RWPE1 (cell line): Measurements from ENCODE around the gene C4A.
"Not testable (repeated sequence)": the region's sequence is repeated elsewhere in the genome, so short reads cannot be mapped to it uniquely, and the experiment has no call there.

Source experiments
- CTCF ChIA-PET: fragments of 350-600 bp; sonication (Branson Sonifier 250); formaldehyde crosslinking; extraction: SDS; loops from one replicate; lab custom pipeline; 2021; lab: Yijun Ruan, JAX
- POLR2A ChIA-PET: fragments of 400-600 bp; formaldehyde crosslinking; extraction: SDS; loops from one replicate; lab custom pipeline; 2020; ENCODE audit warnings: antibody characterized with exemption; ENCODE audit not compliant: low non-redundant PET; lab: Yijun Ruan, JAX
- DNase-seq: peaks from one replicate; pipeline ENCODE4 v3.0.0; 2012; ENCODE audit warnings: low spot score
- H3K27ac ChIP-seq: fragments of 450-650 bp; 2 replicates; pipeline ENCODE4 v1.5.1; 2017
- CTCF ChIP-seq: fragments of 450-650 bp; conservative IDR thresholded peaks from 2 replicates; pipeline ENCODE4 v1.5.1; 2017; ENCODE audit warnings: low read depth, mild to moderate bottlenecking

Gene C4A

GRCh38 chr6:32047539-32047854 lies 65.6 kb downstream of the C4A start:
- TF ChIP-seq CTCF, result no peak
- ChIA-PET CTCF (interaction anchor here (0.5 to 1.4 kb wide), 8 partner anchors 8 to 1676 kb away, joined by 3 to 7 read pairs (median 3); no protein-coding TSS in a partner anchor), POLR2A (no interaction called here)
- peak overlapping the region; percentile 82 for H3K27ac ChIP-seq
- DNase-seq, result no peak

GRCh38 chr6:32047855-32048766 lies 66.3 kb downstream of the C4A start:
- peak overlapping the region; percentile 82 for H3K27ac ChIP-seq
- TF ChIP-seq CTCF, result peak; percentile 78
- ChIA-PET POLR2A (no interaction called here), CTCF (interaction anchor here (0.5 to 1.4 kb wide), 10 partner anchors 9 to 1675 kb away, joined by 3 to 7 read pairs (median 3); no protein-coding TSS in a partner anchor)
- DNase-seq, result peak; percentile 66

GRCh38 chr6:32049149-32049548 lies 67.3 kb downstream of the C4A start:
- CTCF ChIA-PET, result interaction anchor here (0.9 kb wide), 1 partner anchor 25 kb away, joined by 4 read pairs; no protein-coding TSS in a partner anchor
- POLR2A ChIA-PET, H3K27ac ChIP-seq, DNase-seq: not testable (repeated sequence)

- CTCF ChIA-PET, POLR2A ChIA-PET, H3K27ac ChIP-seq, DNase-seq: not testable (repeated sequence)
Measured at GRCh38 chr6:32049736-32050135, 67.9 kb downstream of the C4A start.

GRCh38 chr6:32050562-32050961 lies 68.7 kb downstream of the C4A start:
- CTCF ChIA-PET, result no interaction called here
- no peak for TF ChIP-seq CTCF
- H3K27ac ChIP-seq, result no peak overlapping the region
- POLR2A ChIA-PET, result no interaction called here
- no peak for DNase-seq
